GM21447 (cell line): Measurements from ENCODE around the gene AARSD1.
"Not testable (repeated sequence)": the region's sequence is repeated elsewhere in the genome, so short reads cannot be mapped to it uniquely, and the experiment has no call there.

Source experiments
- ATAC-seq: cut with Tn5 transposase; IDR thresholded peaks from one replicate; pipeline ENCODE4 v1.9.1; 2021; ENCODE audit not compliant: unreplicated experiment

AARSD1 gene

GRCh38 chr17:42982266-42982665 lies 18.0 kb upstream of the AARSD1 start:
- ATAC-seq, result no peak

DNA sequence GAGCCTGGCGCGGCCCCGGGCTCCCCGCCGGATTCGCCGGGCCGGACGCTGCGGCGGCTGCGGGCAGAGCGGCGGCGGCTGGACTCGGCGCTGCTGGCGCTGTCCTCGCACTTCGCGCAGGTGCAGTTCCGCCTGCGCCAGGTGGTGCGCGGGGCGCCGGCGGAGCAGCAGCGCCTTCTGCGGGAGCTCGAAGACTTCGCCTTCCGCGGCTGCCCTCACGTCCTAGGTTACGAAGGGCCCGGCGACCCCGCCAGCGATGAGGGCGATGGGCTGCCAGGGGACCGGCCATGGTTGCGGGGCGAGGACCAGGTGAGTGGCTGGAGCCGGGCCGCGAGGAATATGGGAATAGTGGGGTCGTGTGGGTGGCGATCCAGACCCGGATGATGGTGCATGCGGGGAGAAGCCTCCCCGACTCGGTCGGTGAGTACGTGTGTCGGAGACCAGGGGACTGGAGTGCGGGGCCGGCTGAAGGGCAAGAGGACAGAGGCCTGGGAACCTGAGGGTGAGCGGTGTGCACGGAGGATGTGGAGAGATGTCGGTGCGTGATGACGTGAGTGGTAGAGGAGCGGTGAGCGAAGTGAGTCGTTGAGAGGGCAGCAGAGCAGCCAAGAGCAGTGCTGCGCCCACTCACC lies 16.6 kb upstream of the AARSD1 start:
- ATAC-seq, result peak; percentile 36

DNA sequence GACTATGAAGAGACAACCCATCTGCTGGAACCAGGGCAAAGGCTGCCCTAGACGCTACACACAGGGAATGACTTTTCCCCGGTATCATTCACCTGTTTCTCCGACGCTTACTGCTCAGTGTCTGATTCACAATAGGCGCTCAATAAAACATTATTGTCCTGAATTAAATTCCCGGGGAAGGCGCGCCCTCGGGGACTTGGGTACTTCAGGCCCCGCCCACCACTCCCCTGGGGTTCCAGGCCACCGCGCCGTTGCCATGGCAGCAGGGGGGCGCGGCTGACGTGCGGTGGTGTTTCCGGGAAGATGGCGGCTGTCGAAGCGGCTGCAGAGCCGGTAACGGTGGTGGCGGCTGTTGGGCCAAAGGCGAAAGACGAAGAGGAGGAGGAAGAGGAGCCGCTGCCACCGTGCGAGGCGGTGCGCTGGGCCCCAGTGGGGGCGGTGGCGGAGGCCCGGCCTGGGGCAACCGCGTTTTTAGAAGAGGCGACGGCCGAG lies 16.1 kb upstream of the AARSD1 start, which contains the start of gene RUNDC1:
Gene RUNDC1, plus strand, starts transcription at position 292 of the 492 bp plus-strand sequence. Its CDS starts 12 bp downstream, at position 304.
- peak; percentile 57 for ATAC-seq

DNA sequence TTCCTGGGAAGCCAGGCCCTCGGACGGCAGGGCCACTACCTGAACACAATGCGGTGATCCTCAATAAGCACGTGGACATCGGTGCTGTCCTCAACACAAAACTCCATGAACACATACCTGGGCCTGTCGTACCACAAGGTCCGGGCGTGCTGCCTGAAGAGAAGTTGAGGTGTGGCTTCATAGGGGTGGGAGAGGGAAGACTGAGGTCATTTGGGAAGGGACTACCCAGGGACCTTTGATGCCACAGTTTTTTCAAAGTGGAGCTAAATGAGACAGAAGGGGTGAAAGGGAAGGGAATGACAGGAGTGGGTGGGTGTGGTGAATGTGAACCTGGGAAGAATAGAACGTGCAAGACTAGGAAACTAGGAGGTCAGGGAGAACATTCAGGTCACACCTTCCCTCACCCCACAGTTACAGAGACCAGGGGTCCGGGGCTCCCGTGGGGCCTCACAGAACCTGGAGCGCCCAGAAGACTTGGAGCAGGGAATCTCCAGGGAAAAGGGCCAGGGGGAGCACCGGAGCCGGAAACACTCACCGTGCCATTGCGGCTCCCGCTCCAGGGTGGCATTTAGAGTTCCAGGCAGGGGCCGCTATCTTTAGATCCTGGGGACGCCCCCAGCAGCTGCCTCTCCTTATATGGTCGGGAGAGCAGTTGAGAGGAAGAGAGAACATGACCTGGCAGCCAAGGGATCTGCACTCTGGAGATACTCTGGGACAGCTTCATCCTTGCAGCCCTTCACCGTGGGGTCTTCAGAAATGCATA lies 15.4 kb upstream of the AARSD1 start, which contains the start of gene PTGES3L:
Gene PTGES3L, minus strand, starts transcription at position 570 of the 763 bp plus-strand sequence. Its CDS starts 27 bp downstream, at position 543.
- peak; percentile 40 for ATAC-seq

- not testable (repeated sequence) for ATAC-seq
Observed at GRCh38 chr17:42975701-42976100, 11.4 kb upstream of the AARSD1 start.

DNA sequence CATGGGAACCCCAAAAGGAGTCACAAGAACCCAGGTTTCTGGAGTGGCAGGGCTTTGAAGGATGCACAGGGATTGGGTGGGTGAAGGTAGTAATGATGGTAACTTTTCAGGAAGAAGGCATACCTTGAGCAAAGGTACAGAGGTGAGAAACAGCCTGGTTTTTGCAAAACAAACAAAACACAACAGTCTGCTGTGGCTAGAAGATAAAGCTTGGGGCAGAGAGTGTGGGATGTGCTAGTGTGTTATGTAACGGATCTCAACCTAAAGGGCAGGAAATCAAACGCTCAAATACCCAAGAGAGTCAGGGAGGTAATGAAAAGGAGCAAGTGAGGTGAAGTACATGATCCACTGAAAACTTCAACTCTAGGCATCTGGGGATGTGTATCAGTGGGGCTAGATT lies 11.0 kb upstream of the AARSD1 start:
- no peak for ATAC-seq

DNA sequence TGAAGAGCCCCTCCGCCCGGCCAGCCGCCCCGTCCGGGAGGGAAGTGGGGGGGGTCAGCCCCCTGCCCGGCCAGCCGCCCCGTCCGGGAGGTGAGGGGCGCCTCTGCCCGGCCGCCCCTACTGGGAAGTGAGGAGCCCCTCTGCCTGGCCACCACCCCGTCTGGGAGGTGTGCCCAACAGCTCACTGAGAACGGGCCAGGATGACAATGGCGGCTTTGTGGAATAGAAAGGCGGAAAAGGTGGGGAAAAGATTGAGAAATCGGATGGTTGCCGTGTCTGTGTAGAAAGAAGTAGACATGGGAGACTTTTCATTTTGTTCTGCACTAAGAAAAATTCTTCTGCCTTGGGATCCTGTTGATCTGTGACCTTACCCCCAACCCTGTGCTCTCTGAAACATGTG lies 9.1 kb upstream of the AARSD1 start:
- not testable (repeated sequence) for ATAC-seq

DNA sequence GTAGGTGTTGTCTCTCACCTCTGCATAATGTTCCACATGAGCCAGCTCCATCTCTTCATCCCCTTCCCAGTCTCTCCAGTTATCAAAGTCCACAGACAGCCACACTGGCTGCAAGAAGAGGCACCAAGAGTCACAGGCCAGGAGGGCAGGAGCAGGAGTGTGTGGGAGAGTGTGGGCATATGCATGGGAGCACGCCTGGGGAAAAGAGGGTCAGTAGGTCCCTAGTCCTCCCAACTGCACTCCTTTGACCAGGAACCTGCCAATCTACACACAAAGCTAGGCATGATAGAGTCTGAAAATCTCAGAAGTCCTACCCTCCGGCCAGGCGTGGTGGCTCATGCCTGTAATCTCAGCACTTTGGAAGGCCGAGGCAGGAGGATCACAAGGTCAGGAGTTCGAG lies 7.3 kb upstream of the AARSD1 start:
- ATAC-seq, result no peak

- no peak for ATAC-seq
Observed at GRCh38 chr17:42969001-42969581, 4.8 kb upstream of the AARSD1 start.

DNA sequence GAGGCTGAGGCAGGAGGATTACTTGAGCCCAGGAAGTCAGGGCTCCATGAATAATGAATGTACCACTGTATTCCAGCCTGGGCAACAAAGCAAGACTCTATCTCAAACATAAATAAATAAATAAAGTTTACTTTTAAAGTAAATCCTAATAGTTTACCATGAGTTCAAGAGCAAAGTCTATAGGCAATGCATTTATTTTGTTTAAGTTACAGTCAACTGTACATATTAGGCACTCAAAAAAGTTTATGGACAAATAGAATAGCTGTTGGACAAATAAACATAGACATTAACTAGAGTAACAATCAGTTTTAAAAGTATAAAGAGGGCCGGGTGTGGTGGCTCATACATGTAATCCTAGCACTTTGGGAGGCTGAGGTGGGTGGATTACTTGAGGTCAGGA lies 3.7 kb upstream of the AARSD1 start:
- ATAC-seq, result no peak

GRCh38 chr17:42953669-42954068 lies 10.6 kb downstream of the AARSD1 start:
- ATAC-seq, result no peak

- ATAC-seq, result no peak
Observed at GRCh38 chr17:42950044-42950783, 14.0 kb downstream of the AARSD1 start.

- ATAC-seq, result no peak
Observed at GRCh38 chr17:42946812-42947211, 17.4 kb downstream of the AARSD1 start.

- ATAC-seq, result no peak
Observed at GRCh38 chr17:42944211-42944610, 20.0 kb downstream of the AARSD1 start.

- no peak for ATAC-seq
Observed at GRCh38 chr17:42937712-42938596, 26.3 kb downstream of the AARSD1 start.

- no peak for ATAC-seq
Observed at GRCh38 chr17:42929497-42929844, 34.8 kb downstream of the AARSD1 start.

DNA sequence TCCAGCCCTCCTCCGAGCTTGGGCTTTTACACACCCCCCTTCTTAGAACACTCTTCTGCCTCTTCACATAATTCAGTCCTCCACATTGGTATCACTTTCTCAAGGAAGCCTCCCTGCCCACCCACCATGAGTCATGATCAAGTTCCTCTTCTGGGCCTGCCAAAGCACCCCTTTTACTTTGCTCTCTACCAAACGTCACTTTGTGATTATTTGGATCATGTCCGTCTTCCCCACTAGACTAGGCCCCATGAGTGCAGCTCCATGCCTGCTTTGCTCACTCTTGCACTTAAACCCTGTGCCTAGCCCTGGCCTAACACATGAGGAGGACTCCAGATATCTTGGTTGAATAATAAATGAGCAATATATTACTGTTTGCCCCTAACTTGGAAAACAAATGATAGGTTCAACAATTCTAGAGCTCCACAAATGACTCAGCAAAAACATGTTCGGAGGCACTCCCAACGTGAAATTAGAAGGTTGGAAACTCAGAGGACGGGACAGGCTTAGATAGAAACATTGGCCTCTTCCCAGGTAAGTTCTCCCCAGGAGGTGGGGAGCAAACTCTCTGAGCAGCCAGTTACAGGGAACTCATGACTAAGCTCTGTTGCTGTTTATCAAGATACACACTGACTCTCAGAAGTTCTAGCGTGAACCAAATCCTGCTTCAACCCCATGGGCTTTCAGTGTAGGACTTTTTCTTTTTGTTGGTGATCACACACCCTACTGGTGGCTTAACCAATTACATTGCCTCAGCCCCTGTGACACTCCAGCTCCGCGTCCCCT lies 35.3 kb downstream of the AARSD1 start:
- no peak for ATAC-seq

GRCh38 chr17:42924891-42925290 lies 39.4 kb downstream of the AARSD1 start:
- ATAC-seq, result no peak

- not testable (repeated sequence) for ATAC-seq
Observed at GRCh38 chr17:42923472-42923871, 40.8 kb downstream of the AARSD1 start.
